K562 (cell line): ENCODE measurements around the gene VWA7. TPM values are rescaled to one million over a fixed set of nuclear protein-coding genes. Genes with fewer than 3 reads are reported as not detected.

ENCODE experiments used
- DMBX1 ChIP-seq: fragments of 250-450 bp; sonication (Bioruptor Pico); IDR thresholded peaks from 2 replicates; pipeline ENCODE4 v1.8.0; 2022; ENCODE audit warnings: inconsistent platforms, mild to moderate bottlenecking, moderate library complexity, borderline replicate concordance
- EGR1 ChIP-seq: fragments of 450-650 bp; conservative IDR thresholded peaks from 2 replicates; pipeline ENCODE4 v1.6.1; 2017; ENCODE audit warnings: mild to moderate bottlenecking
- HNRNPUL1 ChIP-seq: fragments of 200-400 bp; formaldehyde crosslinking; IDR thresholded peaks from 2 replicates; pipeline ENCODE4 v1.6.1; 2017; ENCODE audit warnings: low read length
- SMAD4 ChIP-seq: fragments of 250-450 bp; sonication (Bioruptor Pico); conservative IDR thresholded peaks from 2 replicates; pipeline ENCODE4 v1.8.0; 2021; ENCODE audit warnings: inconsistent platforms, mild to moderate bottlenecking, moderate library complexity
- TARDBP ChIP-seq: fragments of 450-650 bp; IDR thresholded peaks from 2 replicates; pipeline ENCODE4 v1.6.1; 2016
- YBX1 ChIP-seq: fragments of 450-650 bp; IDR thresholded peaks from 2 replicates; pipeline ENCODE4 v1.7.1; 2016; ENCODE audit warnings: mild to moderate bottlenecking
- polyA plus RNA-seq, 8 experiments: library from polyadenylated mRNA; depleted of rRNA in 4 of 8; stranded (reverse) in 5 of 8; unstranded in 3 of 8; fragments of >200 nt; fragmentation: Nextera tagmentation in 2 of 8; fragmentation: Illumina TruSeq in 1 of 8; extraction: Ambion mirVana in 2 of 8; extraction: Trizol in 1 of 8; gene quantifications; 2 replicates each; pipeline versions ENCODE4 v1.2.1 to v1.2.3, GENCODE V29; 2011 to 2014; ENCODE audit warnings: inconsistent platforms in 1 of 8, missing spikeins in 1 of 8
- total RNA-seq, 7 experiments: library from RNA; depleted of rRNA in 6 of 7; stranded (reverse); fragments of >200 nt in 6 of 7; fragmentation: Illumina TruSeq in 2 of 7; extraction: Trizol in 2 of 7; gene quantifications; 2 replicates each; pipeline versions ENCODE4 v1.2.1 to v1.2.3, GENCODE V29; 2011 to 2021; ENCODE audit warnings: low replicate concordance in 1 of 7
- TF ChIP-seq, protein P1 (sequence below): fragments of 250-450 bp; sonication (Bioruptor Pico); IDR thresholded peaks from 2 replicates; pipeline ENCODE4 v1.8.0; 2022; ENCODE audit warnings: moderate library complexity, mild to moderate bottlenecking, inconsistent platforms
- TF ChIP-seq, protein P2 (sequence below): fragments of 250-450 bp; sonication (Bioruptor Pico); IDR thresholded peaks from 2 replicates; pipeline ENCODE4 v1.4.0; 2020; ENCODE audit warnings: mild to moderate bottlenecking
- TF ChIP-seq, protein P3 (sequence below): fragments of 250-450 bp; sonication (Bioruptor Pico); IDR thresholded peaks from 2 replicates; pipeline ENCODE4 v1.4.0; 2020; ENCODE audit warnings: mild to moderate bottlenecking, moderate library complexity
- TF ChIP-seq, protein P4 (sequence below): fragments of 250-450 bp; sonication (Bioruptor Pico); IDR thresholded peaks from 2 replicates; pipeline ENCODE4 v1.5.1; 2021; ENCODE audit warnings: mild to moderate bottlenecking
- TF ChIP-seq, protein P5 (sequence below), 2 experiments: fragments of 200-800 bp in 1 of 2; sonication (Bioruptor generic) in 1 of 2; sonication (generic) in 1 of 2; formaldehyde crosslinking in 1 of 2; IDR thresholded peaks in 1 of 2; conservative IDR thresholded peaks in 1 of 2; 2 replicates each; pipeline versions ENCODE4 v1.5.0 to v1.6.1; 2016 to 2020; ENCODE audit warnings: missing compliant biosample characterization in 1 of 2, missing genetic modification characterization in 1 of 2, missing genetic modification reagents in 1 of 2

Gene VWA7
- total and polyA plus RNA-seq, 9 of the 15 experiments (the other 6 are each of a cell fraction or from before 2014, with no cell fraction given), result 0.18 to 2.9 (median 0.95) TPM

DNA sequence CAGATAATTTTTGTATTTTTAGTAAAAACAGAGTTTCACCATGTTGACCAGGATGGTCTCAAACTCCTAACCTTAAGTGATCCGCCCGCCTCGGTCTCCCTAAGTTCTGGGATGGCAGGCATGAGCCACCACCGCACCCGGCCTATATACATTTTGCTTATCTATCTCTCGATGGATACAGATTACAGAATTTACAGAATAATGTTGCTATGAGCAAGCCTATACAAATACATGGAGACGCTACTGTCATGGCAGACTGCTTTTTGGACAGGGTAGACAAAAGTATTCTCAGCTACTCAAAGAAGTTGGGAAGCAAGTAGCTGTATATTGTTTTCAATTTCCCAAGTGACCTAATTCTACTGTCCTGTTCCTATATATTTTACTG lies 36.3 kb upstream of the VWA7 start (continued):
- TF ChIP-seq SMAD4 (CRISPR knock-in tag), result no peak
- TF ChIP-seq, protein P1, sequence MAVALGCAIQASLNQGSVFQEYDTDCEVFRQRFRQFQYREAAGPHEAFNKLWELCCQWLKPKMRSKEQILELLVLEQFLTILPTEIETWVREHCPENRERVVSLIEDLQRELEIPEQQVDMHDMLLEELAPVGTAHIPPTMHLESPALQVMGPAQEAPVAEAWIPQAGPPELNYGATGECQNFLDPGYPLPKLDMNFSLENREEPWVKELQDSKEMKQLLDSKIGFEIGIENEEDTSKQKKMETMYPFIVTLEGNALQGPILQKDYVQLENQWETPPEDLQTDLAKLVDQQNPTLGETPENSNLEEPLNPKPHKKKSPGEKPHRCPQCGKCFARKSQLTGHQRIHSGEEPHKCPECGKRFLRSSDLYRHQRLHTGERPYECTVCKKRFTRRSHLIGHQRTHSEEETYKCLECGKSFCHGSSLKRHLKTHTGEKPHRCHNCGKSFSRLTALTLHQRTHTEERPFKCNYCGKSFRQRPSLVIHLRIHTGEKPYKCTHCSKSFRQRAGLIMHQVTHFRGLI, result no peak; the same call in 1 of the 2 replicates
- TF ChIP-seq EGR1, result no peak
- no peak for TF ChIP-seq HNRNPUL1
- TF ChIP-seq, protein P2, sequence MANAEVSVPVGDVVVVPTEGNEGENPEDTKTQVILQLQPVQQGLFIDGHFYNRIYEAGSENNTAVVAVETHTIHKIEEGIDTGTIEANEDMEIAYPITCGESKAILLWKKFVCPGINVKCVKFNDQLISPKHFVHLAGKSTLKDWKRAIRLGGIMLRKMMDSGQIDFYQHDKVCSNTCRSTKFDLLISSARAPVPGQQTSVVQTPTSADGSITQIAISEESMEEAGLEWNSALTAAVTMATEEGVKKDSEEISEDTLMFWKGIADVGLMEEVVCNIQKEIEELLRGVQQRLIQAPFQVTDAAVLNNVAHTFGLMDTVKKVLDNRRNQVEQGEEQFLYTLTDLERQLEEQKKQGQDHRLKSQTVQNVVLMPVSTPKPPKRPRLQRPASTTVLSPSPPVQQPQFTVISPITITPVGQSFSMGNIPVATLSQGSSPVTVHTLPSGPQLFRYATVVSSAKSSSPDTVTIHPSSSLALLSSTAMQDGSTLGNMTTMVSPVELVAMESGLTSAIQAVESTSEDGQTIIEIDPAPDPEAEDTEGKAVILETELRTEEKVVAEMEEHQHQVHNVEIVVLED (CRISPR knock-in tag), result no peak
- TF ChIP-seq YBX1, result no peak
- TF ChIP-seq, protein P3, sequence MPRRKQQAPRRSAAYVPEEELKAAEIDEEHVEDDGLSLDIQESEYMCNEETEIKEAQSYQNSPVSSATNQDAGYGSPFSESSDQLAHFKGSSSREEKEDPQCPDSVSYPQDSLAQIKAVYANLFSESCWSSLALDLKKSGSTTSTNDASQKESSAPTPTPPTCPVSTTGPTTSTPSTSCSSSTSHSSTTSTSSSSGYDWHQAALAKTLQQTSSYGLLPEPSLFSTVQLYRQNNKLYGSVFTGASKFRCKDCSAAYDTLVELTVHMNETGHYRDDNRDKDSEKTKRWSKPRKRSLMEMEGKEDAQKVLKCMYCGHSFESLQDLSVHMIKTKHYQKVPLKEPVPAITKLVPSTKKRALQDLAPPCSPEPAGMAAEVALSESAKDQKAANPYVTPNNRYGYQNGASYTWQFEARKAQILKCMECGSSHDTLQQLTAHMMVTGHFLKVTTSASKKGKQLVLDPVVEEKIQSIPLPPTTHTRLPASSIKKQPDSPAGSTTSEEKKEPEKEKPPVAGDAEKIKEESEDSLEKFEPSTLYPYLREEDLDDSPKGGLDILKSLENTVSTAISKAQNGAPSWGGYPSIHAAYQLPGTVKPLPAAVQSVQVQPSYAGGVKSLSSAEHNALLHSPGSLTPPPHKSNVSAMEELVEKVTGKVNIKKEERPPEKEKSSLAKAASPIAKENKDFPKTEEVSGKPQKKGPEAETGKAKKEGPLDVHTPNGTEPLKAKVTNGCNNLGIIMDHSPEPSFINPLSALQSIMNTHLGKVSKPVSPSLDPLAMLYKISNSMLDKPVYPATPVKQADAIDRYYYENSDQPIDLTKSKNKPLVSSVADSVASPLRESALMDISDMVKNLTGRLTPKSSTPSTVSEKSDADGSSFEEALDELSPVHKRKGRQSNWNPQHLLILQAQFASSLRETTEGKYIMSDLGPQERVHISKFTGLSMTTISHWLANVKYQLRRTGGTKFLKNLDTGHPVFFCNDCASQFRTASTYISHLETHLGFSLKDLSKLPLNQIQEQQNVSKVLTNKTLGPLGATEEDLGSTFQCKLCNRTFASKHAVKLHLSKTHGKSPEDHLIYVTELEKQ (CRISPR knock-in tag), result no peak
- TF ChIP-seq, protein P4, sequence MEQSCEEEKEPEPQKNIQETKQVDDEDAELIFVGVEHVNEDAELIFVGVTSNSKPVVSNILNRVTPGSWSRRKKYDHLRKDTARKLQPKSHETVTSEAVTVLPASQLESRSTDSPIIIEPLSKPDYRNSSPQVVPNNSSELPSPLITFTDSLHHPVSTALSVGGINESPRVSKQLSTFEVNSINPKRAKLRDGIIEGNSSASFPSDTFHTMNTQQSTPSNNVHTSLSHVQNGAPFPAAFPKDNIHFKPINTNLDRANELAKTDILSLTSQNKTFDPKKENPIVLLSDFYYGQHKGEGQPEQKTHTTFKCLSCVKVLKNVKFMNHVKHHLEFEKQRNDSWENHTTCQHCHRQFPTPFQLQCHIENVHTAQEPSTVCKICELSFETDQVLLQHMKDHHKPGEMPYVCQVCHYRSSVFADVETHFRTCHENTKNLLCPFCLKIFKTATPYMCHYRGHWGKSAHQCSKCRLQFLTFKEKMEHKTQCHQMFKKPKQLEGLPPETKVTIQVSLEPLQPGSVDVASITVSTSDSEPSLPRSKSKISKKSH (CRISPR knock-in tag), result no peak
- TF ChIP-seq, protein P5, sequence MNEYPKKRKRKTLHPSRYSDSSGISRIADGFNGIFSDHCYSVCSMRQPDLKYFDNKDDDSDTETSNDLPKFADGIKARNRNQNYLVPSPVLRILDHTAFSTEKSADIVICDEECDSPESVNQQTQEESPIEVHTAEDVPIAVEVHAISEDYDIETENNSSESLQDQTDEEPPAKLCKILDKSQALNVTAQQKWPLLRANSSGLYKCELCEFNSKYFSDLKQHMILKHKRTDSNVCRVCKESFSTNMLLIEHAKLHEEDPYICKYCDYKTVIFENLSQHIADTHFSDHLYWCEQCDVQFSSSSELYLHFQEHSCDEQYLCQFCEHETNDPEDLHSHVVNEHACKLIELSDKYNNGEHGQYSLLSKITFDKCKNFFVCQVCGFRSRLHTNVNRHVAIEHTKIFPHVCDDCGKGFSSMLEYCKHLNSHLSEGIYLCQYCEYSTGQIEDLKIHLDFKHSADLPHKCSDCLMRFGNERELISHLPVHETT (CRISPR knock-in tag; conservative IDR thresholded peaks at IDR 0.05 in 1 of 2, IDR thresholded peaks at IDR 0.05 in 1 of 2), result peak in 1 of 2 experiments; percentile 67; a peak in 1 of 4 replicates
- TF ChIP-seq DMBX1 (CRISPR knock-in tag), result peak; percentile 30; the same call in 1 of the 2 replicates
- TF ChIP-seq TARDBP, result no peak
